Measurements from ENCODE around the gene RAPGEF2. TPM values are rescaled to one million over a fixed set of nuclear protein-coding genes. Genes with fewer than 3 reads are reported as not detected.

Gene RAPGEF2
- total and polyA plus RNA-seq, 9 of the 15 experiments (the other 6 are each of a cell fraction or from before 2014, with no cell fraction given) = 3.1 to 32.6 (median 23.1) TPM

DNA sequence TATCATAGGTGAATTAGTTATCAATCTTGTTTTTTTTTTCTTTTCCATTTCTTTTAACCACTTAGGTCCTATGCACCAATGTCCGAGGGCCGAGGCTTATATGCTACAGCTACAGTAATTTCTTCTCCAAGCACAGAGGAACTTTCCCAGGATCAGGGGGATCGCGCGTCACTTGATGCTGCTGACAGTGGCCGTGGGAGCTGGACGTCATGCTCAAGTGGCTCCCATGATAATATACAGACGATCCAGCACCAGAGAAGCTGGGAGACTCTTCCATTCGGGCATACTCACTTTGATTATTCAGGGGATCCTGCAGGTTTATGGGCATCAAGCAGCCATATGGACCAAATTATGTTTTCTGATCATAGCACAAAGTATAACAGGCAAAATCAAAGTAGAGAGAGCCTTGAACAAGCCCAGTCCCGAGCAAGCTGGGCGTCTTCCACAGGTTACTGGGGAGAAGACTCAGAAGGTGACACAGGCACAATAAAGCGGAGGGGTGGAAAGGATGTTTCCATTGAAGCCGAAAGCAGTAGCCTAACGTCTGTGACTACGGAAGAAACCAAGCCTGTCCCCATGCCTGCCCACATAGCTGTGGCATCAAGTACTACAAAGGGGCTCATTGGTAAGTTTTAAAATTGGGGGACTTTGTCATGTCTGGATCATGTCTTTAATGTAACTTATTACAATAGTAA lies 250.7 kb downstream of the RAPGEF2 start:
- POLR2A ChIA-PET = interaction anchor here (1.3 kb wide), 1 partner anchor 11 kb away, joined by 3 read pairs; no protein-coding TSS in a partner anchor
- TF ChIP-seq HMG20B (CRISPR knock-in tag; IDR thresholded peaks at IDR 0.05) (no peak), MAFK (IDR thresholded peaks at IDR 0.05; ENCODE audit: low read length) (no peak), ZBTB8A (IDR thresholded peaks at IDR 0.05; ENCODE audit: partially characterized antibody) (no peak), ZNF431 (CRISPR knock-in tag; IDR thresholded peaks at IDR 0.05) (no peak)
- TF ChIP-seq, protein P1, sequence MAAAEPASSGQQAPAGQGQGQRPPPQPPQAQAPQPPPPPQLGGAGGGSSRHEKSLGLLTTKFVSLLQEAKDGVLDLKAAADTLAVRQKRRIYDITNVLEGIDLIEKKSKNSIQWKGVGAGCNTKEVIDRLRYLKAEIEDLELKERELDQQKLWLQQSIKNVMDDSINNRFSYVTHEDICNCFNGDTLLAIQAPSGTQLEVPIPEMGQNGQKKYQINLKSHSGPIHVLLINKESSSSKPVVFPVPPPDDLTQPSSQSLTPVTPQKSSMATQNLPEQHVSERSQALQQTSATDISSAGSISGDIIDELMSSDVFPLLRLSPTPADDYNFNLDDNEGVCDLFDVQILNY (CRISPR knock-in tag; IDR thresholded peaks at IDR 0.05) = no peak

More for the DNA sequence above, 250.7 kb downstream of the RAPGEF2 start:
- Histone ChIP-seq H3K27ac (ENCODE audit: extremely low read depth, low read depth, low read length) (no peak overlapping the region), H3K79me2 (ENCODE audit: control insufficient read depth, insufficient read depth, low read length) (no peaks in the 10 kb centered on the region), H3K27me3 (ENCODE audit: control insufficient read depth in 2 of 2, insufficient read depth in 2 of 2, low read length in 2 of 2) (no peaks in the 10 kb centered on the region), H3K36me3 (ENCODE audit: control insufficient read depth, insufficient read depth, low read length) (peaks cover 57% of the 10 kb centered on the region), H3K4me2 (ENCODE audit: insufficient read depth, low read length) (no peak overlapping the region), H3K9me3 (replicated peaks; ENCODE audit: control insufficient read depth, insufficient read depth, low read depth, low read length) (no peaks in the 10 kb centered on the region), H3K9me1 (ENCODE audit: control insufficient read depth, insufficient read depth, low read length) (no peaks in the 10 kb centered on the region), H2AFZ (ENCODE audit: low read depth, low read length) (no peak overlapping the region), H3K4me1 (replicated peaks in 1 of 2; ENCODE audit: control insufficient read depth in 2 of 2, insufficient read depth in 2 of 2, low read length in 2 of 2) (no peaks in the 10 kb centered on the region), H3K4me3 (no peak overlapping the region), H4K20me1 (replicated peaks; ENCODE audit: control insufficient read depth, insufficient read depth, low read length) (no peaks in the 10 kb centered on the region), H3K9ac (ENCODE audit: insufficient read depth in 1 of 2, low read depth in 2 of 2, low read length in 2 of 2) (no peak overlapping the region)
- CTCF ChIA-PET (ENCODE audit: low intra/inter-chr PET ratio) = no interaction called here
- 91% methylated on average over 15 of the region's 15 CpGs for WGBS (ENCODE audit: insufficient coverage, low coverage, missing lambda C conversion rate)
- DNase-seq (ENCODE audit: extremely low read depth in 1 of 4, low spot score in 3 of 4) (no peak), FAIRE-seq (no peak), ATAC-seq (no peak)
- intact Hi-C loops (cut with micrococcal nuclease) (no loop called here), in situ Hi-C loops (cut with MboI) (no loop called here)
- no TSS peak for BruUV-seq (replicated peaks)
